Keratinocyte (primary cell): ENCODE data around the gene TMEM163. TPM values are rescaled to one million over a fixed set of nuclear protein-coding genes. Genes with fewer than 3 reads are reported as not detected.

Source experiments
- DNase-seq: peaks from one replicate; pipeline ENCODE4 v3.0.0-alpha.2; 2011; ENCODE audit warnings: low read depth, missing footprints, low spot score
- FAIRE-seq: peaks from 2 replicates; lab custom pipeline; 2011; peaks lifted over from hg19 to GRCh38; lab: Jason Lieb, UNC
- H2AFZ ChIP-seq: 2 replicates; pipeline ENCODE4 v1.6.0; 2012; ENCODE audit warnings: low read length, control low read depth, inconsistent platforms; ENCODE audit not compliant: control insufficient read depth
- H3K27ac ChIP-seq: 2 replicates; pipeline ENCODE4 v1.5.1; 2011; ENCODE audit warnings: low read length; ENCODE audit not compliant: control insufficient read depth, insufficient read depth
- H3K27me3 ChIP-seq: 3 replicates; pipeline ENCODE4 v1.6.0; 2011; ENCODE audit warnings: low read length; ENCODE audit not compliant: control insufficient read depth, insufficient read depth; ENCODE audit errors: extremely low read depth
- H3K36me3 ChIP-seq, 2 experiments: 2 replicates in 1 of 2; 3 replicates in 1 of 2; pipeline ENCODE4 v1.5.1; 2011; ENCODE audit warnings: low read length in 2 of 2, mild to moderate bottlenecking in 1 of 2; ENCODE audit not compliant: control insufficient read depth in 2 of 2, insufficient read depth in 2 of 2; ENCODE audit errors: extremely low read depth in 1 of 2
- H3K4me1 ChIP-seq: 3 replicates; pipeline ENCODE4 v1.5.1; 2011; ENCODE audit warnings: low read length; ENCODE audit not compliant: control insufficient read depth, insufficient read depth; ENCODE audit errors: extremely low read depth
- H3K4me2 ChIP-seq: 3 replicates; pipeline ENCODE4 v1.6.0; 2011; ENCODE audit warnings: low read depth, low read length; ENCODE audit not compliant: control insufficient read depth, insufficient read depth; ENCODE audit errors: extremely low read depth
- H3K4me3 ChIP-seq, 3 experiments: fragments of 200-600 bp in 1 of 3; sonication (generic) in 1 of 3; 2 replicates in 2 of 3; 3 replicates in 1 of 3; pipeline ENCODE4 v1.5.1; 2011 to 2016; ENCODE audit warnings: low read length in 3 of 3, mild to moderate bottlenecking in 3 of 3, control low read depth in 2 of 3, inconsistent platforms in 1 of 3, low read depth in 1 of 3, mixed read lengths in 1 of 3, mixed run types in 1 of 3, moderate library complexity in 1 of 3; ENCODE audit not compliant: control insufficient read depth in 2 of 3, insufficient read depth in 2 of 3; ENCODE audit errors: extremely low read depth in 1 of 3
- H3K79me2 ChIP-seq: 2 replicates; pipeline ENCODE4 v1.6.0; 2012; ENCODE audit warnings: low read length; ENCODE audit not compliant: control insufficient read depth, insufficient read depth
- H3K9ac ChIP-seq: 3 replicates; pipeline ENCODE4 v1.6.0; 2011; ENCODE audit warnings: low read length; ENCODE audit not compliant: control insufficient read depth, insufficient read depth; ENCODE audit errors: extremely low read depth
- H3K9me1 ChIP-seq: 3 replicates; pipeline ENCODE4 v1.6.0; 2011; ENCODE audit warnings: low read length; ENCODE audit not compliant: control insufficient read depth, insufficient read depth; ENCODE audit errors: extremely low read depth
- H3K9me3 ChIP-seq: 2 replicates; pipeline ENCODE4 v1.5.1; 2012; ENCODE audit warnings: low read depth, low read length; ENCODE audit not compliant: control insufficient read depth
- H4K20me1 ChIP-seq: 3 replicates; pipeline ENCODE4 v1.6.0; 2011; ENCODE audit warnings: low read length; ENCODE audit not compliant: control insufficient read depth, insufficient read depth; ENCODE audit errors: extremely low read depth
- CTCF ChIP-seq, 3 experiments: IDR thresholded peaks in 1 of 3; conservative IDR thresholded peaks in 1 of 3; optimal IDR thresholded peaks in 1 of 3; 2 replicates in 2 of 3; 3 replicates in 1 of 3; pipeline versions ENCODE3 to v1.5.1; 2011; ENCODE audit warnings: low read length in 3 of 3, mild to moderate bottlenecking in 3 of 3, moderate library complexity in 2 of 3, control low read depth in 1 of 3, inconsistent platforms in 1 of 3; ENCODE audit not compliant: insufficient read depth in 2 of 3; ENCODE audit errors: extremely low read depth in 1 of 3
- EZH2 ChIP-seq: IDR thresholded peaks from one replicate; pipeline ENCODE4 v1.6.1; 2012; ENCODE audit warnings: inconsistent platforms, mild to moderate bottlenecking, low read length, moderate library complexity
- dilution Hi-C: fragments of 300-500 bp; cut with MboI; formaldehyde crosslinking; loops from one replicate; pipeline ENCODE4 v1.7.0; 2020; ENCODE audit warnings: low sequenced_read_pairs; ENCODE audit not compliant: extremely low pct_ligation_motif_present
- polyA plus RNA-seq, 5 experiments: library from polyadenylated mRNA; depleted of rRNA in 3 of 5; stranded (reverse) in 3 of 5; stranded (forward) in 1 of 5; unstranded in 1 of 5; fragments of >200 nt; gene quantifications; 1 replicate in 1 of 5; 2 replicates in 3 of 5; 3 replicates in 1 of 5; pipeline versions ENCODE4 v1.2.1 to v1.2.3, GENCODE V29; 2011 to 2012; ENCODE audit warnings: missing spikeins in 2 of 5, low read depth in 1 of 5, low replicate concordance in 1 of 5

TMEM163 gene
- polyA plus RNA-seq, 1 donor (not counting 4 experiments of a cell fraction or from before 2014, with no cell fraction given) = not detected

- no peaks in the 10 kb centered on the region for H3K79me2 ChIP-seq
- H3K9ac ChIP-seq = no peak overlapping the region
- no peak overlapping the region for H2AFZ ChIP-seq
- no peaks in the 10 kb centered on the region for H3K36me3 ChIP-seq
- no peaks in the 10 kb centered on the region for H3K9me1 ChIP-seq
- no peak for FAIRE-seq
- no peak overlapping the region for H3K27ac ChIP-seq
- H3K4me1 ChIP-seq = no peaks in the 10 kb centered on the region
- TF ChIP-seq CTCF (optimal IDR thresholded peaks at IDR 0.05 in 1 of 3, IDR thresholded peaks at IDR 0.05 in 1 of 3, conservative IDR thresholded peaks at IDR 0.05 in 1 of 3; ENCODE audit: extremely low read depth in 1 of 3, insufficient read depth in 2 of 3, low read length in 3 of 3) = no peak
- TF ChIP-seq EZH2 = no peak
- H3K9me3 ChIP-seq = no peaks in the 10 kb centered on the region
- no peaks in the 10 kb centered on the region for H4K20me1 ChIP-seq
- no peak overlapping the region for H3K4me2 ChIP-seq
- DNase-seq = no peak
- no peak overlapping the region for H3K4me3 ChIP-seq
- dilution Hi-C loops = no loop called here
- H3K27me3 ChIP-seq = peaks cover 11% of the 10 kb centered on the region
Measured at GRCh38 chr2:134705861-134706586, 12.8 kb downstream of the TMEM163 start.

- dilution Hi-C loops = no loop called here
- no peaks in the 10 kb centered on the region for H3K9me3 ChIP-seq
- no peaks in the 10 kb centered on the region for H3K4me1 ChIP-seq
- H3K9me1 ChIP-seq = no peaks in the 10 kb centered on the region
- TF ChIP-seq EZH2 = no peak
- no peak for TF ChIP-seq CTCF (optimal IDR thresholded peaks at IDR 0.05 in 1 of 3, IDR thresholded peaks at IDR 0.05 in 1 of 3, conservative IDR thresholded peaks at IDR 0.05 in 1 of 3; ENCODE audit: extremely low read depth in 1 of 3, insufficient read depth in 2 of 3, low read length in 3 of 3)
- FAIRE-seq = no peak
- H2AFZ ChIP-seq = no peak overlapping the region
- H3K27me3 ChIP-seq = peaks cover 11% of the 10 kb centered on the region
- no peak overlapping the region for H3K4me2 ChIP-seq
- DNase-seq = no peak
- no peaks in the 10 kb centered on the region for H4K20me1 ChIP-seq
- H3K36me3 ChIP-seq = no peaks in the 10 kb centered on the region
- H3K27ac ChIP-seq = no peak overlapping the region
- no peaks in the 10 kb centered on the region for H3K79me2 ChIP-seq
- no peak overlapping the region for H3K4me3 ChIP-seq
- no peak overlapping the region for H3K9ac ChIP-seq
Measured at GRCh38 chr2:134704173-134704572, 14.6 kb downstream of the TMEM163 start.
